GM06990 (cell line): ENCODE data around the gene LY6G6F.

Experiments used
- DNase-seq: peaks from one replicate; pipeline ENCODE4 v3.0.0-alpha.2; 2011; ENCODE audit not compliant: insufficient read length; ENCODE audit errors: extremely low read depth
- H3K27me3 ChIP-seq: replicated peaks from 2 replicates; pipeline ENCODE4 v1.6.0; 2011; ENCODE audit warnings: low read length; ENCODE audit not compliant: control insufficient read depth, insufficient read depth
- H3K36me3 ChIP-seq: 2 replicates; pipeline ENCODE4 v1.5.1; 2011; ENCODE audit warnings: low read length; ENCODE audit not compliant: control insufficient read depth, insufficient read depth
- H3K4me3 ChIP-seq: replicated peaks from 2 replicates; pipeline ENCODE4 v1.5.1; 2011; ENCODE audit warnings: low read depth, mild to moderate bottlenecking, control low read depth, low read length
- CTCF ChIP-seq: IDR thresholded peaks from 2 replicates; pipeline ENCODE4 v1.5.1; 2011; ENCODE audit warnings: low read length, control low read depth, mild to moderate bottlenecking, inconsistent platforms; ENCODE audit not compliant: insufficient read depth, poor library complexity, severe bottlenecking

Gene LY6G6F

DNA sequence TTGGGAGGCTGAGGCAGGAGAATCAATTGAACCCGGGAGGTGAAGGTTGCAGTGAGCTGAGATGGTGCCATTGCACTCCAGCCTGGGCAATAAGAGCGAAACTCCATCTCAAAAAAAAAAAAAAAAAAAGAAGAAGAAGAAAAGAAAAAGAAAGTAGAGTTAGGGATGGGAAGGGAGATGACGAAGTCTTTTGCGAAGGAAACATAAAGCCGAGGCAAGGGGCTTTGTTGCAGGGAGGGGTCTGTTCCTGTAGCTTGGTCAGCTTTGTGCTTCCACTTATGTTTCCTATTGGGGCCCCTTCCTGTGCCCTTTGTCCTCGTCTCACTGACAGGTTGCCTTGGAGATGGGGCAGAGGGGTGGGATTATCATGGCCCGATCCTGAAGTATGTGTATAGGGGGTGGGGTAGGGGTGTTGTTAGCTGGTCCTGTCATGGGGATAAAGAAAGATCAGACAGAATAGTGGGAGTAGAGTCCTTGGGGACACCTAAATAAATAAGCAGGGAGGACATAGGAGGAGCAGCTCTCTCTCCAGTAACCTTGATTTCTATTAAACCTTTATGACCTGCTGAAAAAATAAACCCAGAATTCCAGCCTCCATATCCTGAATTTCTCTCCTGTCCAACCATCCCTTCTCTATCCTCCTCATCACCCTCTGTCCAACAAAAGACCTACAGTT is 30.8 kb downstream of the LY6G6F start:
- DNase-seq, result no peak
- peak overlapping the region; percentile 15; the same call in 1 of the 2 replicates for H3K4me3 ChIP-seq
- H3K27me3 ChIP-seq, result no peaks in the 10 kb centered on the region
- TF ChIP-seq CTCF, result no peak
- H3K36me3 ChIP-seq, result peaks cover 9% of the 10 kb centered on the region

- peak; percentile 47 for DNase-seq
- Histone ChIP-seq H3K4me3 (peak overlapping the region; percentile 45), H3K27me3 (no peaks in the 10 kb centered on the region), H3K36me3 (peaks cover 12% of the 10 kb centered on the region)
- peak; percentile 43 for TF ChIP-seq CTCF
These were observed 31.6 kb downstream of the LY6G6F start for GRCh38 chr6:31737991-31738979.

DNA sequence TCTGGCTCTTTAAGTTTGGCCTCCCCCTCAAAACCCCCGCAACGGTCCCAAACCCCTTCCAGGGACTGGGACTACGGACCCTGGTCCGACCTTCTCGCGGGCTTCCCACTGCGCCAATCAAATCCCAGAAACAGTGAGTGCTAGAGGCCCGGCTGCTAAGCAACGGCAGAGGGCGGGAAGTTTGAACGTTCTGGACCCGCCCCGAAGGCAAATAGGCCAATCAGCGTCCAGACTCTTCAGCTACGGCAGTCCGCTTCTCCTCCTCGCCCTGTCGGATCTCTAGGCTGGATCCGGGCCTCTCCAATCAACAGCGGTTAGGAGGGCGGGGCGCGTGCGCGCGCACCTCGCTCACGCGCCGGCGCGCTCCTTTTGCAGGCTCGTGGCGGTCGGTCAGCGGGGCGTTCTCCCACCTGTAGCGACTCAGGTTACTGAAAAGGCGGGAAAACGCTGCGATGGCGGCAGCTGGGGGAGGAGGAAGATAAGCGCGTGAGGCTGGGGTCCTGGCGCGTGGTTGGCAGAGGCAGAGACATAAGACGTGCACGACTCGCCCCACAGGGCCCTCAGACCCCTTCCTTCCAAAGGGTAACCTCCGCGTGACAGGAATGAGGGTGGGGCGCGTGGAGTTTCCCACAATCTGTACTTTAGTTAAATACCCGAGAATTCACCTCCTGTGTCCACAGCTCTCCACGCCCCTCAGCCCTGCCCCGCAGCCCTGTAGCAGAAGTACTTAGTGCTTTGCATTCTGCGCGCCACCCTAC is 33.2 kb downstream of the LY6G6F start, which contains the start of gene MSH5:
Gene MSH5 (plus strand): TSS at position 367 of the 758 bp plus-strand sequence. CDS start 462 bp downstream, outside the sequence.
- peak; percentile 100 for DNase-seq
- TF ChIP-seq CTCF, result no peak
- peak within 1 kb of the TSS; percentile 91 for H3K4me3 ChIP-seq
- no peaks in the 10 kb centered on the region for H3K27me3 ChIP-seq
- H3K36me3 ChIP-seq, result peaks cover 6% of the 10 kb centered on the region

- peak overlapping the region; percentile 91 for H3K4me3 ChIP-seq
- no peaks in the 10 kb centered on the region for H3K27me3 ChIP-seq
- no peak for DNase-seq
- TF ChIP-seq CTCF, result no peak
- H3K36me3 ChIP-seq, result peaks cover 6% of the 10 kb centered on the region
These were observed 33.9 kb downstream of the LY6G6F start for GRCh38 chr6:31740397-31741223.

DNA sequence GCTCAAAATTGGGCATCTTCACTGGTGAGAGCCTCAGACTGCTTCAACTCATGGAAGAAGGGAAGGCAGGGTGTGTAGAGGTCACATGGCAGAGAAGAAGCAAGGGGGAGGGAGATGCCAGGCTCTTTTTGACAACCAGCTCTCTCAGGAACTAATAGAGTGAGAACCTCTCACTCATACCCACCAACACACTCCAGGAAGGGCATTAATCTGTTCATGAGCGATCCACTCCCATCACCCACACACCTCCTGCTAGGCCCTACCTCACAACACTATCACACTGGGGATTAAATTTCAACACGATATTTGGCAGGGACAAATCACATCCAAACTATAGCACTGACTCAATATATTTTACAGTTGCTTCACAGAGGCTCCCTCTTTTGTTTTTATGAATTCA is 35.1 kb downstream of the LY6G6F start:
- H3K36me3 ChIP-seq, result peaks cover 6% of the 10 kb centered on the region

More for the DNA sequence above, 35.1 kb downstream of the LY6G6F start:
- no peak for DNase-seq
- no peak for TF ChIP-seq CTCF
- Histone ChIP-seq H3K4me3 (no peak overlapping the region), H3K27me3 (no peaks in the 10 kb centered on the region)
